ENCODE results near the gene CEP41. TPM values are rescaled to one million over a fixed set of nuclear protein-coding genes. Genes with fewer than 3 reads are reported as not detected.

The CEP41 gene
- total RNA-seq, 4 donors from 2014 or later = 1.8 to 6.2 (median 1.9) TPM

- Histone ChIP-seq H3K27me3 (no peaks in the 10 kb centered on the region), H3K4me3 (no peak overlapping the region), H3K27ac (no peak overlapping the region), H3K36me3 (no peaks in the 10 kb centered on the region), H3K9me3 (no peaks in the 10 kb centered on the region), H3K4me1 (no peaks in the 10 kb centered on the region)
- intact Hi-C loops (cut with DNase I; ENCODE audit: low total_unique reads) (no loop called here), in situ Hi-C loops (cut with MboI; ENCODE audit: low sequenced_read_pairs in 4 of 4) (no loop called here)
- ATAC-seq (no peak), DNase-seq (no peak)
- TF ChIP-seq CTCF (IDR thresholded peaks at IDR 0.05 in 4 of 5, conservative IDR thresholded peaks at IDR 0.05 in 1 of 5) (no peak), POLR2A (IDR thresholded peaks at IDR 0.05) (no peak)
These were observed 27.6 kb downstream of the CEP41 start for GRCh38 chr7:130413201-130413600.

- DNase-seq (no peak), ATAC-seq (no peak)
- H3K27ac ChIP-seq = no peak overlapping the region
- no peaks in the 10 kb centered on the region for H3K4me1 ChIP-seq
- intact Hi-C loops (cut with DNase I; ENCODE audit: low total_unique reads) (no loop called here), in situ Hi-C loops (cut with MboI; ENCODE audit: low sequenced_read_pairs in 4 of 4) (no loop called here)
- no peaks in the 10 kb centered on the region for H3K27me3 ChIP-seq
- no peak overlapping the region for H3K4me3 ChIP-seq
- no peaks in the 10 kb centered on the region for H3K36me3 ChIP-seq
- H3K9me3 ChIP-seq = no peaks in the 10 kb centered on the region
- no peak for TF ChIP-seq POLR2A (IDR thresholded peaks at IDR 0.05)
- TF ChIP-seq CTCF (IDR thresholded peaks at IDR 0.05 in 4 of 5, conservative IDR thresholded peaks at IDR 0.05 in 1 of 5) = no peak
These were observed 29.8 kb downstream of the CEP41 start for GRCh38 chr7:130410868-130411541.

- intact Hi-C loops (cut with DNase I; ENCODE audit: low total_unique reads) = no loop called here
These were observed 31.1 kb downstream of the CEP41 start for GRCh38 chr7:130409712-130410072.

GRCh38 chr7:130409067-130409711 lies 31.6 kb downstream of the CEP41 start:
- no peaks in the 10 kb centered on the region for H3K36me3 ChIP-seq
- ATAC-seq (no peak), DNase-seq (no peak)
- TF ChIP-seq CTCF (IDR thresholded peaks at IDR 0.05 in 4 of 5, conservative IDR thresholded peaks at IDR 0.05 in 1 of 5) (no peak), POLR2A (IDR thresholded peaks at IDR 0.05) (no peak)
- H3K27ac ChIP-seq = no peak overlapping the region
- no peaks in the 10 kb centered on the region for H3K9me3 ChIP-seq
- H3K4me3 ChIP-seq = no peak overlapping the region
- in situ Hi-C loops (cut with MboI; ENCODE audit: low sequenced_read_pairs in 4 of 4) = no loop called here
- H3K4me1 ChIP-seq = no peaks in the 10 kb centered on the region
- no peaks in the 10 kb centered on the region for H3K27me3 ChIP-seq
- intact Hi-C loops (cut with DNase I; ENCODE audit: low total_unique reads) = no loop called here

More at GRCh38 chr7:130409712-130410072, 31.1 kb downstream of the CEP41 start:
- in situ Hi-C loops (cut with MboI; ENCODE audit: low sequenced_read_pairs in 4 of 4) = no loop called here
- no peaks in the 10 kb centered on the region for H3K36me3 ChIP-seq
- TF ChIP-seq POLR2A (IDR thresholded peaks at IDR 0.05) (no peak), CTCF (IDR thresholded peaks at IDR 0.05 in 4 of 5, conservative IDR thresholded peaks at IDR 0.05 in 1 of 5) (no peak)
- DNase-seq = no peak
- no peaks in the 10 kb centered on the region for H3K27me3 ChIP-seq
- H3K4me3 ChIP-seq = no peak overlapping the region
- no peak overlapping the region for H3K27ac ChIP-seq
- no peaks in the 10 kb centered on the region for H3K9me3 ChIP-seq
- no peaks in the 10 kb centered on the region for H3K4me1 ChIP-seq
- no peak for ATAC-seq

All from gastrocnemius medialis (tissue), 4 donors.